ENCODE data around the gene KCNC3. TPM values are rescaled to one million over a fixed set of nuclear protein-coding genes. Genes with fewer than 3 reads are reported as not detected.

The KCNC3 gene
- total RNA-seq, 2 donors from 2014 or later: 1.4 to 2.0 TPM

DNA sequence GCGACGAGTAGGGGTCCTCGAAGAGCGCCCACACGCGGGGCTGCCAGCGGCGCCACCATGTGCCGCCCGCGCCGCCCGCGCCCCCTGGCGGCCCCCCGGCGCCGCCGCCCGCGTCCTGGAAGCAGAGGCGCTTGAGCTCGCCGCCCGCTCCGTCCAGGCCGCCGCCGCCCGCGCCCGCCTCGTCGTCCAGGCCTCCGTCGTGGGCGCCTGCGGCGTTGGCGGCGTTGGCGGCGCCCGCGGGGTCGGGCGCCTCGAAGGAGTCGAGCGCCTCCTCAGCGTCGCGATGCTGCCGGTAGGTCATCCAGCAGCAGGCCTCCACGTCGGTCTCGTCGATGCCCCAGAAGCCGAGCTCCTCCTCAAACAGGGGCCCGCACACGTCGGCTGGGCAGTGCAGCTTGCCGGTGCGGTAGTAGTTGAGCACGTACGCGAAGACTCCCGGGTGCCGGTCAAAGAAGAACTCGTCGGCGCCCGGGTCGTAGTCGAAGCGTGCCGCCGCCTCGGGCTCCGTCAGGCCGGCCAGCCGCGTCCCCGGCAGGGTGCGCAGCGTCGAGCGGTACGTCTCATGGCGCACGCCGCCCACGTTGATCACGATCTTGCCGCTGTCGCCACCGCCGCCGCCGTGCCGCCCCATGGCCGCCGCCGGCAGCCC, 829 bp downstream of the KCNC3 start:
- Mint-ChIP-seq H3K4me3 (no peak overlapping the region), H3K4me1 (peaks cover 37% of the 10 kb centered on the region), H3K27me3 (peaks cover 5% of the 10 kb centered on the region), H3K36me3 (ENCODE audit: low read depth) (peaks cover 3% of the 10 kb centered on the region), H3K27ac (no peak overlapping the region)
- ATAC-seq: no peak
- DNase-seq: no peak
- no peaks in the 10 kb centered on the region for H3K9me3 ChIP-seq (ENCODE audit: control insufficient read depth, low read length, poor library complexity, severe bottlenecking)

DNA sequence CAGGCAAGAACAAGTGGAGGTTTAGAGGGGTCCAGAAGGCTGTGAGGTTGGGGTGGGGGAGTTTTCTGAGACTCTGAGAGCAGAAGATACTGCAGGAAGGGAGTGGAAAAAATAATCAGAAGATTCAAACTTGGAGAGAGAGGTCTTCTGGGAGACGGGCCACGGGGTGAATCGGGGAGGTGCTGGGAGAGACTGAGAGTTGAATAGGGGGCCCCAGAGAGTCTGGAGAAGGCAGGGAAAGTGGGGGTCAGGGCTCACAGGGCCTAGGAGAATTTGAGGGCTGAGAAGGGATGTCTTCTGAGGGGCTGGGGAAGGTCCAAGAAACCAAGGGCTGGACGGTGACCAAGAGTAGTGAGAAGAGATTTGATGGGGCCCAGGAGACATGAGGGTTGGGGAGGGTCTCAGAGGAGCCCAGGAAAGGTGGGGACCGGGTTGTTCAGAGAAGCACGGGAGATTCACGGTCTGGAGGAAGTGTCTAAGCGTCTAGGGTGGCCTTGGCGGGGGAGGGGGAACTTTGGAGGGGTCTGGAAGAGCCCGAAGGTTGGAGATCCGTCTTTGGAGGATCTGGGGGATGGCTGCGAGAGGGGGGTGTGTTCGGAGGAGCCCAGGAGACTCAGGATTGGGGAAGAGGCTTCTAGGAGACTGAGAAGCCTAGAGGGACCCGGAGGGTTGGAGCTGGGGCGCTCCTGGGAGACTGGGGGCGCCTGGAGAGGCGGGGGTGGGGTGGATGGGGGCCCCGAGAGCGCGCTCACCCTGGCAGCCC, 1.5 kb downstream of the KCNC3 start:
- ATAC-seq (no peak), DNase-seq (no peak)
- peak overlapping the region; percentile 1 for H3K27ac Mint-ChIP-seq
- peaks cover 5% of the 10 kb centered on the region for H3K27me3 Mint-ChIP-seq
- H3K36me3 Mint-ChIP-seq (ENCODE audit: low read depth): peaks cover 3% of the 10 kb centered on the region
- H3K9me3 ChIP-seq (ENCODE audit: control insufficient read depth, low read length, poor library complexity, severe bottlenecking): no peaks in the 10 kb centered on the region
- H3K4me3 Mint-ChIP-seq: peak overlapping the region; percentile 57
- peaks cover 33% of the 10 kb centered on the region for H3K4me1 Mint-ChIP-seq

DNA sequence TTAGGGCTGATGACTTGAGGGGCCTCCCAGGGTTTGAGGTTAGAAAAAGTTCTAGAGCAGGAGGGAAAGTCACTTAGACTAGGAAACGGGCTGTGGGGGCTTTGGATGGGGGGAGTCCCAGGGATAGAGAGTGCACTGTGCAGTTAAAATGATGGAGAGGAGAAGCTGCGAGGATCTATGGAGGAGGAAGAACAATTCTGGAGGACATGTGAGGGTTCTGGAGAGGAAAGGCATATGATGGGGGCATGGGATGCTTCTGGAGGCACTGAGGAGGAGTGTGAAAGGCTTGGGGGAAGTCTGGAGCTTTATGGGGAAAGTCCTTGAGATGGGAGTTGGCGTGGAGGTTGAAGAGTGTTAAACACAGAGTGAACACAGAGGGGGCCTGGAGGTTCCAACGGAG, 2.2 kb downstream of the KCNC3 start:
- Mint-ChIP-seq H3K27me3 (peaks cover 10% of the 10 kb centered on the region), H3K4me3 (peak overlapping the region; percentile 57), H3K36me3 (ENCODE audit: low read depth) (peaks cover 3% of the 10 kb centered on the region), H3K4me1 (peaks cover 36% of the 10 kb centered on the region), H3K27ac (peak overlapping the region; percentile 1)
- no peaks in the 10 kb centered on the region for H3K9me3 ChIP-seq (ENCODE audit: control insufficient read depth, low read length, poor library complexity, severe bottlenecking)
- ATAC-seq: no peak
- no peak for DNase-seq

DNA sequence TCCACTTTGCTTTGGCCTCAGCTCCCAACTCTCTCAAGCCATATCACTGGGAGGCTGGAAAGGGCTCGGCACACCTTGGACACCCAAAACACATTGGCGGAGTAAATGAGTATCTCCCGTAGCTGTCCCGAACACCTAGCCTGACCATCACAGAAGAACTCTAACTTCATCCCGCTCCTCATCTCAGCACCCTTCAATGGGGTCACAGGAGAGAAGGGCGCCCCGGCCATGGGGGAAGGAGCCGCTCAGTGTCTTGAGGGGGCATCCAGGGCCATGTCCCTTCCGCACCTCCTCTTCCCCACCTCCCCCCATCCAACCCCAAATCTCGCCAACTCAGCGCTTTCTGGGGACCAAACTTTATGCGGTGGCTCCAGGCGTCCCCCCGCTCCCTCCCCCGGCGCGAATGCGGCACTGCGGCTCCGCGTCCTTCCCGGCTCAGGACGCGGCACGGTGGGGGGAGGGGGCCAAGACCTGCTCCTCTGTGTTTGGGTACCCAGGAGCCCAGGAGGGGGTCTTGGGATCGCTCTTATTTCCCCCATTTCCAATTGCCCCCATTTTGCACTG, 3.0 kb downstream of the KCNC3 start:
- peaks cover 29% of the 10 kb centered on the region for H3K4me1 Mint-ChIP-seq

DNA sequence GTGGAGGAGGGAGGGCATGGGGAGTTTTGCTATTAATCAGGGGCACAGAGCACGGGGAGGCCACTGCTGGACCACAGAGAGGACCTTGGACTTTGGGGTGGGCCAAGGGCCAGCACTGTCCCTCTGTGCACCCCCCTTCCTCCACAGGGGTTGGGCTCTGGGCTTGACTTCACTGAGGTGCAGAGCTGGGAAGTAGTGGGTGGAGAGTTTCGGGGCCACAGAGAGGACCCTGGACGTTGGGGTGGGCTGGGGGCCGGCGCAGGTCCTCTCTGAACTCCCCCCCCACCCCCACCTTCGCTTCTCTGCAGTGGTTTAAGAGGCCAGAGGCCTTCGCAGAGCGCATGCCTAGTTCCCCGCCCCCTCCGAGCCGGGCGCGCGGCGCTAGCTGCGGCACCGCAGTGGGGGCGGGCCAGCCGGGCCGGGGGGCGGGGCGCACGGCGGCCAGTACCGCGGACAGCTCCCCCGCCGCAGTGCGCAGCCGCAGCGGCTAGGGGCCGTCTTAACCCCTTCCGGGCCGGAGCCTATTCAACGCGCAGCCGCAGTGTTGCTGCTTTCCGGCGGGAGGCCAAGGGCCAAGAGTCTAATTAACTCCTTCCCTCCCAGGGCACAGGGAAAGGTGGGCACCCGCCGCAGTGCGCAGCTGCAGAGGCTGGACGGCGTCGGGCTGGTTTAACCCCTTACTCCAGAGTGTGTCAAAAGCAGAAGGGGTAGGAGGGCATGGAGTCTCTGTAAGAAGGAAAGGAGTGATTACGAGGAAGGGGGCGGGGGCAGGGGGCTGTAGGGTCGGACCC, 3.7 kb downstream of the KCNC3 start:
- H3K9me3 ChIP-seq (ENCODE audit: control insufficient read depth, low read length, poor library complexity, severe bottlenecking): no peaks in the 10 kb centered on the region
- H3K4me3 Mint-ChIP-seq: peak overlapping the region; percentile 68
- H3K4me1 Mint-ChIP-seq: peaks cover 27% of the 10 kb centered on the region
- H3K27ac Mint-ChIP-seq: no peak overlapping the region
- H3K27me3 Mint-ChIP-seq: peaks cover 9% of the 10 kb centered on the region
- ATAC-seq: peak; percentile 33
- DNase-seq: peak; percentile 64 to 71 (median 67)
- H3K36me3 Mint-ChIP-seq (ENCODE audit: low read depth): no peaks in the 10 kb centered on the region

More for the DNA sequence above, 3.0 kb downstream of the KCNC3 start:
- Mint-ChIP-seq H3K27ac (no peak overlapping the region), H3K36me3 (ENCODE audit: low read depth) (no peaks in the 10 kb centered on the region), H3K27me3 (peaks cover 9% of the 10 kb centered on the region), H3K4me3 (peak overlapping the region; percentile 68)
- ATAC-seq (no peak), DNase-seq (no peak)
- H3K9me3 ChIP-seq (ENCODE audit: control insufficient read depth, low read length, poor library complexity, severe bottlenecking): no peaks in the 10 kb centered on the region

DNA sequence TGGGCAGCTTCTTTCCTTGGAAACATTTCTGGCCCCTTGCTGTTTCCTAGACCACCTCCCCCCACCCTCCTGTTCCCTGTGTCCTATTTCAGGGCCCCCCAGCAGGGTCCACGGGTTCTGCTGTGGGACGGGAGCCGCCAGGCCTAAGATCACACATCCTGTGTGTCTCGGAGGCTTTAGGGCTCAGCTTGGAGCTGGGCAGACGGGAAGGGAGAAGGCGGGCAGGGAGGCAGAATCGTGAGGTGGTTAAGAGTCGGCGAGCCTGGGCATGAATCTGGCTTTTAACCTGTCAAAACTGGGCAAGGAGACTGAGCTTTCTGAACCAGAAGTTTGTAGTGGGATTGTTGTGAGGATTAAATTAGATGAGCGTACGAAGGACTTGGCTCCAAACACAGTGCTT, 4.8 kb downstream of the KCNC3 start:
- Mint-ChIP-seq H3K27me3 (peaks cover 12% of the 10 kb centered on the region), H3K36me3 (ENCODE audit: low read depth) (no peaks in the 10 kb centered on the region)

DNA sequence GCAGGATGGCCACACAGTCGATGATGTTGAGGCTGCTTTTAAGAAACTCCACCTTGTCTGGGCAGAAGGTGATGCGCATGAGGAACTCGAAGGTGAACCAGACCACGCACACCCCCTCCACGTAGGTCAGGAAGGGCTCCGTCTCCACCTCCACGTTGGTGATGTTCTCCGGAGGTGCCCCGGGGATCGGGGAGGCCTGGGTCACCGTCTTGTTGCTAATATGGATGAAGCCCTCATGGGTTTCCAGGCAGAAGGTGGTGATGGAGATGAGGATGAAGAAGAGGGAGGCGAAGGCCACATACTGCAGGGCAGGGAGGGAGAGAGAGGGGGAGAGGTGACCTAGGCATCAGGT, 5.4 kb downstream of the KCNC3 start:
- H3K27ac Mint-ChIP-seq: no peak overlapping the region
- ATAC-seq: no peak
- H3K9me3 ChIP-seq (ENCODE audit: control insufficient read depth, low read length, poor library complexity, severe bottlenecking): no peaks in the 10 kb centered on the region
- H3K4me1 Mint-ChIP-seq: peaks cover 22% of the 10 kb centered on the region
- DNase-seq: no peak
- H3K27me3 Mint-ChIP-seq: peaks cover 17% of the 10 kb centered on the region
- no peaks in the 10 kb centered on the region for H3K36me3 Mint-ChIP-seq (ENCODE audit: low read depth)
- H3K4me3 Mint-ChIP-seq: no peak overlapping the region

More for the DNA sequence above, 4.8 kb downstream of the KCNC3 start:
- no peaks in the 10 kb centered on the region for H3K9me3 ChIP-seq (ENCODE audit: control insufficient read depth, low read length, poor library complexity, severe bottlenecking)
- Mint-ChIP-seq H3K27ac (no peak overlapping the region), H3K4me3 (no peak overlapping the region), H3K4me1 (peaks cover 23% of the 10 kb centered on the region)
- ATAC-seq (no peak), DNase-seq (no peak)

DNA sequence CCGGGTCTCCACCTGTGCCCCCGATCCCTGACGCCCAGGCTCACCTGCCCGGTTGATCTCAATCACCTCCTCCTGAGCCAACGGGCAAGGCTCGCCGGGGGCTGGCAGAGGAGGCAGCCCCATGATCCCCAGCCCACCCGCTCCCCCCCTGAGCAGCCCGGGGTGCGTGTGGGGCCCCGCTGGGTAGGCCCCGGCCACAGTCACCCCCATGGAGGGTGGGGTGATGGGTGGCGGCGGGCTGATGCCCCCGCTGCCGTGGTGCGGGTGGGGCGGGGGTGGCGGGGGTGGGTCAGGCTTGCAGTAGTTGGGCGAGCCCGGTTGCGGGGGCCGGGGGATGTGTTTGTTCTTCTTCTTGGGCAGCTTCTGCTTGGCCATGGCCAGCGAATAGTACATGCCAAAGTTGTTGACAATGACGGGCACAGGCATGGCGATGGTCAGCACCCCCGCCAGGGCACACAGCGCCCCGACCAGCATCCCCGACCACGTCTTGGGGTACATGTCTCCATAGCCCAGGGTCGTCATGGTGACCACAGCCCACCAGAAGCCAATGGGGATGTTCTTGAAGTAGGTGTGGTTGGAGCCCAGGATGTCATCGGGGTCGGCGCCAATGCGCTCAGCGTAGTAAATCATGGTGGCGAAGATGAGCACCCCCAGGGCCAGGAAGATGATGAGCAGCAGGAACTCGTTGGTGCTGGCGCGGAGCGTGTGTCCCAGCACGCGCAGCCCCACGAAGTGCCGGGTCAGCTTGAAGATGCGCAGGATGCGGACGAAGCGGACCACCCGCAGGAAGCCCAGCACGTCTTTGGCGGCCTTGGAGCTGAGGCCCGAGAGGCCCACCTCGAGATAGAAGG, 6.0 kb downstream of the KCNC3 start:
- Mint-ChIP-seq H3K27me3 (peaks cover 17% of the 10 kb centered on the region), H3K27ac (no peak overlapping the region), H3K4me1 (peaks cover 22% of the 10 kb centered on the region), H3K4me3 (no peak overlapping the region), H3K36me3 (ENCODE audit: low read depth) (no peaks in the 10 kb centered on the region)
- no peak for DNase-seq
- no peaks in the 10 kb centered on the region for H3K9me3 ChIP-seq (ENCODE audit: control insufficient read depth, low read length, poor library complexity, severe bottlenecking)
- no peak for ATAC-seq

DNA sequence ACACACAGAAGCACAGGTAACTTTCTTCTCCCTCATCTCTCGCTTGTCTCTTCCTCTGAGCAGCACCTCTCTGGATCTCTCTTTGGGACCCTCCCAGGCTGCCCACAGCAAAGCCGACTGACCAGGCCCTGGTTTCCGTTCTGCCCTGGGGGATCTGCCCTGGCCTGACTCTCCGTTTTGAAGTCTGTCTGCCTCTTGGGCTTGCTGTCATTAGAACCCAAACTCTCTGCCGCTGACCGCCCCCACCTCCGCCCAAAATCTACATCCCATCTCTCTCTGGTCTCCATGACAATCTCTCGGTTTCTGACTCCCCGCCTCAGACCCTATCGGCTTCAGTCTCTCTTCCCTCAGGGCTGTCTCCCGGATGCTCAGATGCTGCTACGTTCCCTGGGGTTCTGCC, 6.9 kb downstream of the KCNC3 start:
- H3K27me3 Mint-ChIP-seq: peaks cover 17% of the 10 kb centered on the region
- peaks cover 15% of the 10 kb centered on the region for H3K4me1 Mint-ChIP-seq
- DNase-seq (no peak), ATAC-seq (no peak)
- H3K27ac Mint-ChIP-seq: no peak overlapping the region
- H3K4me3 Mint-ChIP-seq: no peak overlapping the region
- H3K36me3 Mint-ChIP-seq (ENCODE audit: low read depth): no peaks in the 10 kb centered on the region
- H3K9me3 ChIP-seq (ENCODE audit: control insufficient read depth, low read length, poor library complexity, severe bottlenecking): no peaks in the 10 kb centered on the region

DNA sequence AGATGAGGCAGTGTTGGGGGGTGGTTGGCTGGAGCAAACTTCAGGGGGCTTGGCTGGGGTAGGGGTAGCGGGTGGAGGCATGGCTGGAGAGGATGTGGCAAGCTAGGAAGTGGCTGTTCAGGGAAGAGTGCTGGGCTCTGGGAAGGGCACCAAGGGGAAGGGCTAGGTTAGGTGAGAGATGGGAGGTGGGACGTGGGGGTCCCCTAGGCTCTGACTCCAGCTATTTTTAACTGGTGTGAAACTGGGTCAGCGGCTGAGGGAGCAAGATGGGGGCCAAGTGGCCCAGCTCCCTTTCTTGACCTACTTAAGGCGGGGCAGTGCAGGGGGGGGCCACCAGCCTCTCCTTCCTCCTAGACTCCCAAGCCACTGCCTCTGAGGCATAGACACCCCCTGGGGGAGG, 7.3 kb downstream of the KCNC3 start:
- ATAC-seq (no peak), DNase-seq (no peak)
- Mint-ChIP-seq H3K27me3 (peaks cover 17% of the 10 kb centered on the region), H3K27ac (no peak overlapping the region), H3K4me3 (no peak overlapping the region), H3K36me3 (ENCODE audit: low read depth) (no peaks in the 10 kb centered on the region), H3K4me1 (peaks cover 11% of the 10 kb centered on the region)
- no peaks in the 10 kb centered on the region for H3K9me3 ChIP-seq (ENCODE audit: control insufficient read depth, low read length, poor library complexity, severe bottlenecking)

DNA sequence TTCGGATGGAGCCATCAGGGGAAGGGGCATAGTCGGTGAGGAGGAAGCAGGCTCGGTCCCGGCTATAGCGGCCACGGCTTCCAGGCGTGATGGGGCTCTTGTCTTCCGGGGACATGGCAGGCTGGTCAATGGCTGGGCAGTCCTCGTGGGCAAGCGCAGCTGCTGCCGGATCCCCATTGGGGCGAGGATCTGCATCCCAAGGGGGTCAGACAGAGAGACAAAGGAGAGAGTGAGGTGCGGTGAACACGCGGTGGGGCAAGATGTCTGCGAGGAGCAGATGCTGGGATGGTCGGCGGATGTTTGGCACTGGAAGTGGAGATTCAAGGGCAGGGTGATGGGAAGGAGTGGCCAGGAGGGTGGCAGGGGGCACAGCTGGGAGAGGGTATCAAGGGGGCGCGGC, 8.6 kb downstream of the KCNC3 start:
- H3K27me3 Mint-ChIP-seq: peaks cover 28% of the 10 kb centered on the region
- H3K36me3 Mint-ChIP-seq (ENCODE audit: low read depth): no peaks in the 10 kb centered on the region
- ATAC-seq: no peak
- H3K4me1 Mint-ChIP-seq: peaks cover 9% of the 10 kb centered on the region
- DNase-seq: no peak
- H3K27ac Mint-ChIP-seq: no peak overlapping the region
- no peak overlapping the region for H3K4me3 Mint-ChIP-seq
- no peaks in the 10 kb centered on the region for H3K9me3 ChIP-seq (ENCODE audit: control insufficient read depth, low read length, poor library complexity, severe bottlenecking)

DNA sequence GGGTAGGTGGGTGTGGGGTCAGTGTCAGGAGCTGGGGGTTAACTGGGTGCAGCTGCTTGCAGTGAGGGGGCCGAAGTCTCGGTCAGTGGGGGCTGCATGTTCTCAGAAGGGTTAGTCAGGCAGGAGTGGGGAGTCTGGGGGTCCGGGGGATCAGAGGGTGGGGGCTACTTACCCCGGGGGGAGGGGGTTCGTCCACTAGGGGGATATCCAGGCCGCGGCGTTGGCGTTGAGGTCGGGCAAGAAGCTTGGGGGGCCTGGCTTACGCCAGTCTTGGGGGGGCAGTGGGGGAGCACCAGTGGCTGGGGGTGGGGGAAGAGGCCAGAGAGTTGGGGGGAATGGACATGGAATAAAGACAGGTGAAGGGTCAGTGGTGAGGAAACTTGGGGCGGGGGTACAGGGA, 9.1 kb downstream of the KCNC3 start:
- peaks cover 29% of the 10 kb centered on the region for H3K27me3 Mint-ChIP-seq
- ATAC-seq (no peak), DNase-seq (no peak)
- no peaks in the 10 kb centered on the region for H3K36me3 Mint-ChIP-seq (ENCODE audit: low read depth)
- H3K9me3 ChIP-seq (ENCODE audit: control insufficient read depth, low read length, poor library complexity, severe bottlenecking): no peaks in the 10 kb centered on the region
- H3K4me3 Mint-ChIP-seq: no peak overlapping the region
- no peak overlapping the region for H3K27ac Mint-ChIP-seq
- peaks cover 9% of the 10 kb centered on the region for H3K4me1 Mint-ChIP-seq
